GM21423 (cell line): ENCODE measurements around the gene HMGCLL1.

Experiments used
- ATAC-seq: cut with Tn5 transposase; IDR thresholded peaks from one replicate; pipeline ENCODE4 v1.9.1; 2021; ENCODE audit warnings: mild to moderate bottlenecking, moderate library complexity; ENCODE audit not compliant: unreplicated experiment

The HMGCLL1 gene

GRCh38 chr6:55536391-55536956 is 42.5 kb downstream of the HMGCLL1 start:
- ATAC-seq, result no peak

GRCh38 chr6:55531496-55531895 is 47.5 kb downstream of the HMGCLL1 start:
- ATAC-seq, result no peak

GRCh38 chr6:55530931-55531330 is 48.1 kb downstream of the HMGCLL1 start:
- ATAC-seq, result no peak

- ATAC-seq, result peak; percentile 78
These were observed 50.4 kb downstream of the HMGCLL1 start for GRCh38 chr6:55528624-55529023.

DNA sequence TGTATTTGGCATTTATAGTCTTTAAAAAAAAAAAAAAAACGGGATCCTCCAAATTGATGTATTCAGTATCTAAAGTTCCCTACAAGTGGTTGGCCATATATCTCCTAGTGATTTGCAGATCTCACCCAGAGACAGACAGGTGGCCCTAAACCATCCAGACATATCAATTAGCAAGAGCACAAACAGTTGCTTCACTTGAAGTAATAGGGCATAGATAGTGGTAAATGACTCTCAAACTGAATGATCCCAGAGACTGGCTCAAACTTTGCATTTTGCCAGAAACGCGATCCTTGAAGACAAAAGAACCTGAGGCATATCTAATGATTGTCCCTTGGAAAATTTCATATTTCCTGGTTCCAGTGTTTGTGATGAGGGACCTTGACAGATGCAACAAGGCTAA is 54.6 kb downstream of the HMGCLL1 start:
- no peak for ATAC-seq

DNA sequence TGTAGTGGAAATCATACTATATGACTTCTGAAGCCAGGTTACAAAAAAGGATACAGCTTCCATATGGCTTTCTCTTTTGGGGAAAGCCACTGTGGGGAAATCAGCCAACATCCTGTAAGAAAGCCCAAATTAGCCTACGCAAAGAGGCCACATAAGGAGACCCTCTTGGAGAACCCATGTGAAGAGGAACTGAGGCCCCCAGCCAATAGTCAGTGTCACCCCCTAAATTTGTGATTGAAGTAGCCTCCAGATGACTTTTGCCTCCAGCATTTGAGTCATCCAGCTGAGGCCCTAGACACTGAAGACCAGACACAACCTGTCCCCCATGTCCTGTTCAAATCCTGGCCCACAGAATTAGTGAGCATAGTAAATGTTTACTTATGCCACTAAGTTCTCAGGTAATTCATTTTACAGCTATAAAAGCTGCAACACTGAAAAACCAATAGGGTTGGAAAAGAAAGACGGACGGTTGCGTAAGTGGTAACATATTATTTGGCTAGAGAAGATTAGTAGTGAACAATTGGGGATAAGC is 60.4 kb downstream of the HMGCLL1 start:
- ATAC-seq, result no peak

DNA sequence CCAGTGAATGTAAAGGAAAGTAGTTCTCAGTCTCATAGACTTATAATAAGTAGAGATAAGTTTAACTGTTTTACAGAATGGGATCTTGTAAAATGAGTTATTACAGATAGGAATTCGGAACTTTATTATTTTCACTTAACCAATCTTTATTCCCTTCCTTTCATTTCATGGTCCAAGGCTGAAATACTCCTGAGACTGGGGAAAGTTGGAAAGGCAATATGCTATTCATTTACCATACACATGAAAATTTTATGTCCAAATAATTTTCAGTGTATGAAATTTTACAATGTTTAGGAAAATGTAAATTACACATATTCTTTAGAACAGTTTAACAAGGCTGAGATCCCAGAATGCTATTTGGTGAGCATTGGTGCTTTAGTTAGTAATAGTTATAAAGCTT is 62.3 kb downstream of the HMGCLL1 start:
- ATAC-seq, result no peak

GRCh38 chr6:55512904-55513303 is 66.1 kb downstream of the HMGCLL1 start:
- no peak for ATAC-seq

DNA sequence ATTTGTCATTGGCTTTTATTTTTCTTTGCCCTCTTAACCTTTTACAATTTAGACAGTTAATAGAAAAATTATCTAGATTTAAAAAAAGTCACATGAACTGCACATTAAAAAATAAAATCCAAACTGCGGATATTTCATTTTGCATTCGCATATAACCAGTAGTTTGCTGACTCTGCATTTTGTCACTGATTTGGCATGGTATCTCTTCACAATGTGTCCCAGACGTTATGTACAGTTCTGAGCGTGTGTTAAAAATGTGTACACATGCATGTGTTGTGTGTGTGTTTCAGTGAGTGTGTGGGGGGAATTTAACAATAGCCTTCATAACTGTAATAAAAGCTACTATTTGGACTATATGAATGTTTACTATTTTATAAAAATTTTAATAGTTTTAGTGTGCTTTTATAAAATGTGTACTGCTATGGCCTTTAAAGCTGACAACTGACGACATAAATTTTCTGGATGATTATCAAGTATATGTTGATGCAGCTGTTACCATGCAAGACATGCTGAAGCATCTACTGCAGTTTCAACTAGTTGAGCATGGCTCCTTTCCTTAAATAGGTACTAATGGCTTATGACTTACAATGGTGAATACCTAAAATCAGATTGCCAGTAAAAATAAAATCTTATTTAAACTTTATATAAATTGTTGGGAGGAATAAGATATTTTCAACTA is 67.7 kb downstream of the HMGCLL1 start:
- ATAC-seq, result no peak

DNA sequence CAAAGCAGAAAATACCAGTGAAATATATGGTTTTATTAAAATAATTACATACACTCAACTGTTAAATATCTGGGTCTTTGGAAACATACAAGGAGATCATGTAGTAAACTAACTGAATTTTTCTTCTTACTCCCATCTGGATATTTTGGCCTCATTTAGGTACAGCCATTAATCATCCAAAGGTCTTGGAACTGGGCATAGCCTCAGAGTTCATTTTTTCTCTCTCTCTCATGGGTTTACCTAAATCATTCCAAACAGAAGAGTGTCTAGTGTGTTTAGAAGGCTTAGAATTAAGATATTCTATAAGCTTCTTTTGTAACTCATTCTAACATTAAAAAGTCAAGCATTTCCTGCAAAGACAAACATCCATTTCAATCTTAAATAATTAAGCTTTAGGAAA is 79.4 kb downstream of the HMGCLL1 start:
- ATAC-seq, result no peak

GRCh38 chr6:55497694-55498093 is 81.3 kb downstream of the HMGCLL1 start:
- ATAC-seq, result no peak

GRCh38 chr6:55496201-55496600 is 82.8 kb downstream of the HMGCLL1 start:
- ATAC-seq, result no peak

GRCh38 chr6:55495277-55495676 is 83.7 kb downstream of the HMGCLL1 start:
- ATAC-seq, result no peak

DNA sequence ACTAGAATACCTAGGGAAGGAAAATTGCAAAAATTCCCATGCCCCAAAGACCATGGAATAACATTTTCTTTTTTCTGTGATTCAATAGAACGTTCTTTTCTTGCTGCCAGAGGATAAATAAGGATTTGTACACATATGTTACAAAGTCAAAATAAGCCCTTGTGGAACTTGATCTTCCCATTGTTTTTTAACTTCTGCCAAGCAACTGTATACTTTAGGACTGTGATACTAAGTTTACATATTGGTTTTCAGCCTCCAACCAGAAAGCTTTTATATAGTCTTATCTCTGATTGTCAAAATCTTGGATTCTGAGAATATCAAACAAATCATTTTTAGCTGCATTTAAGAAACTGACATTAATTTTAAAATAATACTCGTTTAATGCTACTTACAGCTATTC is 84.6 kb downstream of the HMGCLL1 start:
- ATAC-seq, result no peak

GRCh38 chr6:55492259-55492658 is 86.7 kb downstream of the HMGCLL1 start:
- no peak for ATAC-seq

DNA sequence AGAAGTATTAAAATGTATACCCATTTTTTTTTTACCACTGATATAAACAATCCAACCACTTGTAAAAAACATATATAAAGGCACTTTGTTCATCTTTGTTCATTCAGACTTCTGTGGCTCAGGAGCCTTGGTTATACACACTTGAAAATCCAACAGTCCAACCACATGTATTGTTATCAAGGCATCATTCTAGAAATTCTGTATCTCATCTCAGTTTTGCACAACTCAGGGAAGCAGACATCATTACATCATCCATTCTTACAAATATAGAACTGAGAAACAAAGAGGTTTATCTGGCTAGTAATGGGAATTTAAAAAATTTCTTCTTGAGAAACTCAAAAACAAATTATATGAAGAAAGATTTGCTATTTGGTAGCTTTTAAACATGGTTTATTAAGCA is 88.1 kb downstream of the HMGCLL1 start:
- ATAC-seq, result no peak

DNA sequence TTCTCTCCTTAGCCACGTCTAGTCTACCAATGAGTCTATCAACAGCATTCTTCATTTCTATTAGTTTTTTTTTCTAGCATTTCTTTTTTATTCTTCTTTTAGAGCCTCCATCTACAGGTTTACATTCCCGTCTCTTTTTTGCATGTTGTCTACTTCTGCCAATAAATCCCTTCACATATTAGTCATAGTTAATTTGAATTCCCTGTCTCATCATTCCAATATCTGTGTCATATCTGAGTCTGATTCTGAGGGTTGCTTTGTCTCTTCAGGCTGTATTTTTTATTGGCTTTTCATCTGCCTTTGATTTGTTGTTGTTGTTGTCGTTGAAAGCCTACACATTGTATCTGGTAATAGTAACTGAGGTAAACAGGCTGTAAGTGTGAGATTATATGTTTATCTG is 104.6 kb downstream of the HMGCLL1 start:
- no peak for ATAC-seq

- no peak for ATAC-seq
These were observed 105.3 kb downstream of the HMGCLL1 start for GRCh38 chr6:55473722-55474121.

DNA sequence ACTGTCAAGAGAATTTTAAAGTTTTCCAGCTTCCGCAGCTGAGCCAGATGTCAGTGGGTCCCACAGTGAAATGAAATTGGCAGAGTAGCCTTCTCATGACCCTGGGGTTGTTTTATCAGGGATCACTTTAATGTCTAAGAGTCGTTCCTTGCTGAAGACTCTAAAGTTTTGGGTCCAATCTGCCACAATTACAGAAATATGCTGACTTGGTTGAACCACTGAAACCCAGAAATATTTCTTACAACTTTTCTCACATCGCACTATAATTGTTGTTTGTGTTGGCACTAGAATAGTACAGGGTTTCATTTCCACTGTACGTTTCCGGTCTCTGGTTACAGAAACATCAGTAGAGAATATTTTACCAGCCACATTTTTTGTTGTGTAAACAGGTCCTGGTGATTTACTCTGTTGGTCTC is 109.0 kb downstream of the HMGCLL1 start:
- ATAC-seq, result no peak

GRCh38 chr6:55456016-55456415 is 123.0 kb downstream of the HMGCLL1 start:
- ATAC-seq, result no peak

DNA sequence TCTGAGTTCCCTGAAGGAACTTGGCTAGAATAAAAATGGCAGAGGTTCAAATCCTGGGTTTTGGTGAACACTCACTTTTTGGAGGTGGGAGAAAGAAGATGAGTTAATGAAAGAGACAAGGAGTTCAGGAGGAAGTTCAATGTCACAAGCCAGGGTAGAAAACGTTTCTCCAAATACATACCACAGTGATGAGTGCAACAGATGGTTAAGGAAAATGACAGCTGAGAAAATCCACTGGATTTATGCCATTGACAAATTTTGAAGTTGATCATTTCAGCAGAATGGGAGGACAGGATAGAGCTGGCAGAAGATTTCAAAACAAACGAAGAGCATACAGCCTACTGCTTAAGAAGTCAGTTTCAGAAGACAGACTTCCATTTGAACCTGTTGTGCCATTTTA is 129.0 kb downstream of the HMGCLL1 start:
- ATAC-seq, result no peak

GRCh38 chr6:55449225-55449624 is 129.8 kb downstream of the HMGCLL1 start:
- no peak for ATAC-seq

DNA sequence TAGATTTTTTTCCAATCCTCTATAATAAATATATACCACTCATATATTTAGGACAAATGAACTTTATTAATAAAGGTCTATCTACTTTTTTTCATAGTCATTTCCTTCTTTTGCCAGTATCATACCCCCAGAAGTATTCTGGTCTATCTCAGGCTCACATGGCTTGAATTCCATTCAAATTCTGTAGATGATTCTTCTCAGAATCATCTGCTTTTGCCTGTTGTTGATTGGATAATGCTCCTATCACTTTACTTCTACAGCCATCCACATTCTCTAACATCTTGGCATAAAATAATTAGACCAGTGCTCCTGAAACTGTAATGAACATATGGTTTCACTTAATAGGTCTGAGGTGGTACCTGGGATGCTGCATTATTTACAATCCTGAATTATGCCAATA is 130.5 kb downstream of the HMGCLL1 start:
- no peak for ATAC-seq
